NCI-H187 (cell line): ENCODE results near the gene SPECC1.
"Not testable (repeated sequence)": the region's sequence is repeated elsewhere in the genome, so short reads cannot be mapped to it uniquely, and the experiment has no call there.

Experiments
- DNase-seq, 2 experiments: peaks; one replicate each; lab custom pipeline; 2025; lab: John Stamatoyannopoulos, UW

Gene SPECC1

GRCh38 chr17:20236578-20237227, 227.5 kb downstream of the SPECC1 start:
- no peak for DNase-seq

- not testable (repeated sequence) for DNase-seq
These were observed 230.6 kb downstream of the SPECC1 start for GRCh38 chr17:20239776-20240175.

- no peak for DNase-seq
These were observed 232.7 kb downstream of the SPECC1 start for GRCh38 chr17:20241855-20242254.

- DNase-seq, result no peak
These were observed 233.1 kb downstream of the SPECC1 start for GRCh38 chr17:20242271-20242670.

GRCh38 chr17:20243524-20243923, 234.4 kb downstream of the SPECC1 start:
- no peak for DNase-seq

GRCh38 chr17:20244671-20245070, 235.5 kb downstream of the SPECC1 start:
- no peak for DNase-seq

- DNase-seq, result no peak
These were observed 237.5 kb downstream of the SPECC1 start for GRCh38 chr17:20246692-20247091.

- DNase-seq, result no peak
These were observed 244.2 kb downstream of the SPECC1 start for GRCh38 chr17:20253323-20253722.

- no peak for DNase-seq
These were observed 245.4 kb downstream of the SPECC1 start for GRCh38 chr17:20254541-20254940.

GRCh38 chr17:20256144-20256543, 247.0 kb downstream of the SPECC1 start:
- no peak for DNase-seq

- no peak for DNase-seq
These were observed 247.8 kb downstream of the SPECC1 start for GRCh38 chr17:20257008-20257407.

- DNase-seq, result no peak
These were observed 248.6 kb downstream of the SPECC1 start for GRCh38 chr17:20257798-20258197.

GRCh38 chr17:20259668-20260067, 250.5 kb downstream of the SPECC1 start:
- no peak for DNase-seq

GRCh38 chr17:20260268-20260667, 251.1 kb downstream of the SPECC1 start:
- no peak for DNase-seq

GRCh38 chr17:20262226-20263114, 253.3 kb downstream of the SPECC1 start:
- no peak for DNase-seq

- not testable (repeated sequence) for DNase-seq
These were observed 253.9 kb downstream of the SPECC1 start for GRCh38 chr17:20263115-20263433.

GRCh38 chr17:20263595-20263994, 254.4 kb downstream of the SPECC1 start:
- DNase-seq, result no peak

GRCh38 chr17:20264996-20265395, 255.8 kb downstream of the SPECC1 start:
- no peak for DNase-seq

- DNase-seq, result peak in 1 of 2 experiments; percentile 3
These were observed 257.8 kb downstream of the SPECC1 start for GRCh38 chr17:20266806-20267458.

- no peak for DNase-seq
These were observed 258.3 kb downstream of the SPECC1 start for GRCh38 chr17:20267459-20267842.

- DNase-seq, result no peak
These were observed 261.2 kb downstream of the SPECC1 start for GRCh38 chr17:20270369-20270768.

- no peak for DNase-seq
These were observed 262.0 kb downstream of the SPECC1 start for GRCh38 chr17:20271011-20271610.
